Stimulated activated CD8-positive, alpha-beta memory T cell treated with anti-CD3 and anti-CD28 coated beads, Interleukin-2, amount 100 ng/mL, for 1 hour (primary cell): ENCODE results near the gene CHN2.
A peak's percentile ranks its signal among the peaks of the same experiment; 100 is the strongest.

Source experiments
- DNase-seq, 2 donors: peaks; one replicate each; pipeline ENCODE4 v3.0.0-alpha.2; 2020; ENCODE audit warnings: low read depth in 2 of 2

Gene CHN2

DNA sequence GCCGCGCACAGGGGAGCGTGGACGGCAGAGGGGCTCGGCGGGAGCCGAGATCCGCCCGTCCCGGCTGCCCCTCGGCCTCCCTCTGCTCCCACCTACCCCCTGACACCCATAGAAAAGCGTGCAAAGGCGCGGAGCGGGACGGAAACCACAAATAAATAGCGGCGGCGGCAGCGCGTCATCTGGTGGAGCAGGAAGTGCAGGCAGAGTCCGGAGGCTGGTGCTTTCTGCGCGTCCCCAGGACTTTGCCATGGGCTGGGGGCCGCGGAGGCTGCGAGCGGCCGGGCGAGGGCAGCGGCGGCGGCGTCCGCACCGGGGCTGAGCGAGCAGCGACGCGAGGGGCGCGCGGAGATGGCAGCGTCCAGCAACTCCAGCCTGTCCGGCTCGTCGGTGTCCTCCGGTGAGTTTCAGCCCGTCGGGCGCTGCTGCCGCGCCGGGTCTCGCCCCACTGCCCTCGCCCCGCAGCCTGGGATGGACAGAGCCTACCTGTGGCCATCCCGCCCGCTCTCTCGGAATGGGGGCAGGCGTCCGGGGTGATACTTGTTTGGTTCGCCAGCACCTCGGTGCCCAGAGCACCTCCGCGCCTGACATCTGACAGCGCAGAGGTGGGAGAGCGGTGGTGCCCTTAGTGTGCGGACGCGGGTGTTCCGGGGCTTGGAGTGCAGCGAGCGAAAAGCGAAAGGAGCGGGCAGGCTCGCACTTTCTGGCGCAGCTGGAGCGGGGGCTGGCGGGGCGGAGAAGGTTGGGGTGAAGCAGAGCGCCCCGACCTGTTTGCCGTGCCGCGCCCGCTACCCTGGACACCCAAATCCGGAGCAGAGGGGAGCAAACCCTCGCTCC is at the start of gene CHN2:
TSS of gene CHN2 (plus strand) at position 182 of the 834 bp plus-strand sequence.
- DNase-seq: peak in 1 of 2 donors; percentile 36

DNA sequence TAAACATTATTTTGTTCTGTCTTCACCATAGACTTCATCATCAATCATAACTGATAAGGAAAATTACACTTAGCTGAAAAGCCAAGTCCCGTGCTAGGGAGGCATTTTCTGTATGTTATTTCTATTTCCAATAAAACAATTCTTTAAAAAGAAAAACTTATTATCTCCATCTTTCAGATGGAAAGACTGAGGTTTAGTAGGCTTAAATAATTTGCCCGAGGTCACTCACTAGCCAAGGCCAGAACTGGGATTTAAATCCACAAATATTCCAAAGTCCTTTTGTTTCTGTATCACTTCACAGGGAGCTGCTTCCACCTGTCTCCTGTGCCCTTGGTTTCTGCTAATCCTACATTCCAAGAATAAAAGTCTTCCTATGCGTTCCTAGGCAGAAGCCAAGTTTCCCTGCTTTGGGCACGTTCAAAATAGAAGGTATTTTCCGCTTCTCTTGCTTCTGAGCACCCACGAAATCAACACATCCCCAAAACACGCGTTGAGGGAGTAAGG is 49.0 kb upstream of the CHN2 start:
- no peak for DNase-seq

DNA sequence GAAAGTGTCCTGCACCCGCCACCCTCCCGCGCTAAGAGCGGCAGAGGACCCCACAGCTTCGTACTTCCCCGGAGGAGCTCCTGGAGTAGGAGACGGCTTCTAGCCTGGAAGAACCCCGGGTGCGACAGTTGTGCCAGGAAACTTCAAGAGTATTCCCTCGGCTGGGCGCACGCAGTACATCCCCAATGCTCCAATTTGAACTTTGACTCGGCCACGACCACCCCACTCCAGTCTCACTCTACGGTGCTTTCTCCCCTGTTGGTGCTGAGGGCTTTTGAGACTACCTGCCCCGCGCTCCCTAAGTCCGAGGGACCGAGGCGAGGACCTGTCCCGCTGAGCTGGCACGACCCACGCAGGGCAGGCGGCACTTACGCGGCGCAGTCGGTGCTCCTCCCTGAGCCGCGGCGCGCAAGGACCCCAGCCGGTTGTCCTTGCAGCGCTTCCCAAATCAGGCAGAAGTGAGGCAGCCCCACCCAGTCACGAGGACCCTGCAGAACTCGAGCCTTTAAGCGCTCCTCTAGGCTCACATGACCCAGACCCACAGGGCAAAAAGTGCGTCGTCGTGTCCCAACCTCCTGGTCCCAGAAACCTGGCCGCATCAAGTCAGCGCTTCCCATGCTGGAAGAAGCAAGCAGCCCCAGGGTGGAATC is 48.4 kb upstream of the CHN2 start, which contains the start of gene CPVL:
TSS of gene CPVL (minus strand) at position 481 of the 650 bp plus-strand sequence. CDS start 25,476 bp downstream, outside the sequence.
- no peak for DNase-seq

DNA sequence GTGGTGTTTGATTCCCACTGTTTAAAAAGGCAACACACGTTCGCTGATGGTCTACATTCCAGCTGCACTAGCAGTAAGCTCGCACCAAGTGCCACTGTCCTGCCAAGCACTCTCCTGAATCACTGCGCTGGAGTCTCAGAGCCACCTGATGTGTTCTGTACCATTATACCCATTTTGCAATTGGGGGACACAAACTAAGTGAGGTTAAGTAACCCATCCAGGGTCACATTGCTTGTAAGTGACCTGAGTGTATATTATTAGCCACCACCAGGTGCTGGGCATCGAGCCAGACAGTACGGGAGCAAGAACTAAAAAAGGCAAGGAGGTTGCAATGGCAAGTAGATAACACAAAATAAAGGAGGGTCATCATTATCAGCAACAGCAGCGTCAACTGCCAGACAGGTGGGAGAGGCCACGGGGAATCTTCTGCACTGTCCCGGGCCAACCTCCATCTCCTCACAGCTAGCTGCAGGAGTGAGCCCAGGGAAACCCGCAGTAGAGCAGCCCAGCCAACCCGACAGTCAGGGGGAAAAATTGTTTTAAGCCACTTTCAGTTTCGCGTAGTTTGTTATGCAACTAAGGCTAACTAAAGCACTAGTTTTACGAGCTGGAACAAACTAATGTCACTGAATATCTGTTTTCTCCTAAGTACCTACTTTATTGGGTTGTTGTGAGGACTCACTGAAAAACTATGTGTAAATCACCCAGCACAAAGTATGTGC is 47.5 kb upstream of the CHN2 start:
- no peak for DNase-seq

DNA sequence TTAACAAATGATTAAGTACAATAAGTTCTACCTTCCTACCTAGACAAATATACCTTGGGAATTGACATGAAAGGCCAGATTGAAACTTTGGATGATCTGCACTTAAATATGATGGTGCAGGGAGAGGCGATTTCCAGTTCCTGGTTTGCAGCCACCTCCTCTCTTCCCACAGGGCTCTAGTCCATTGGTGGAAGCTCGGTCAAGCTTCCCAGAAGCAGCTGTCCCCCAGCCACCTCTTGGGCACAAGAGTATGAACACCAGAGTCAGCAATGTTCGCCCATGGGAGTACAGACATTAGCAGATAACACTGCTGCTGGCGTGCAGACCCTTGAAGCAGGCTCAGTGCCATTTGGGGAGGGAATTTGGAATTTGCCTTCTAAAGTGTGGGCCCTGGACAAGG is 46.8 kb upstream of the CHN2 start:
- DNase-seq: no peak

DNA sequence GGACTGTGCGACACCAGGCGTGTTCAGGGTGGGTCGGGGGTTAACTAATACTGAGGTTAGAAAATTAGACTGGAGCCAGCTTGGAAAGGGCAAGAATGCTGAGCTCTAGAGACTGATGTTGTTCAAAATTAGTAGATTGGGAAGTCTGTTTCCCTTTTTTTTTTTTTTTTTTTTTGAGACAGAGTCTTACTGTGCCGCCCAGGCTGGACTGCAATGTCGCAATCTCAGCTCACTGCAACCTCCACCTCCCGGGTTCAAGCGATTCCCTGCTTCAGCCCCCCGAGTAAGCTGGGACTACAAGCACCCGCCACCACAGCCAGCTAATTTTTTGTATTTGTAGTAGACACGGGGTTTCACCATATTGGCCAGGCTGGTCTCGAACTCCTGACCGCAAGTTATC is 45.5 kb upstream of the CHN2 start:
- no peak for DNase-seq

DNA sequence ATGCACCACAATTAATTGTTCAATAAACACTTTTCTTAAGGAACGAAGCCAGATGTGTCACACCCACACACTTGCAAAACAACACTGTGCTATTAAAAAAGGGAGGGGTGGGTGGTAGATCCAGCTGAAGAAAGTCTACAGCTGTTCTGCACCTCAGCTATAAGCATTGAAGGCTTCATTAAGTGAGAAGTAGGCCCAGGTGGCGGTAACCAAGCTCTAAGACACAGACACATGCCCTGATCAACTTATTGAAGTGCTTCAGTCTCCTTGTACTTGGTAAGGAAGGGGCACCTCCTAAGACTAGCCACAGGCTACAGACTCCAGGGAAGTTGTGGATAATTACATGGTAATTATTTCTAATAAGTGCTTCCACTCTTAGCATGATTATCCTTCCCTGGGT is 43.7 kb upstream of the CHN2 start:
- DNase-seq: no peak

DNA sequence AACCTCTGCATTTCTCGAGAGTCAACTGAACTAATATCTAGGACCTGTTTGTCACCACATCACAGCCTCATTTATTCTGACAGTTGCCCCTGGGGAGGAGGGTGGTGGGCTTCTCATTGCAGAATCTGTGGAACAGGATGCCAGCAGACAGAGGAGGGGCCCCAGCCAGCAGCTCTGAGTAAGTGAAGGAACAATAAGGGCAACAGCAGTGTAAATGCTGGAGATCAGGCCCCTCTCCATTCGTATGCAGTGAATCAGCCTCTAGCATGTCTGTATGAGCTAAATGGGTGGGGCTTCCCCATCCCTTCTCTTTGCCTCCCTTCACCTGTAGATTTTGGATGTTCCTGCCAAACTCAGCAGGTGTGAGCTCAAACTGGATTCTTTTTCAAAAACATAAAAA is 40.5 kb upstream of the CHN2 start:
- no peak for DNase-seq

DNA sequence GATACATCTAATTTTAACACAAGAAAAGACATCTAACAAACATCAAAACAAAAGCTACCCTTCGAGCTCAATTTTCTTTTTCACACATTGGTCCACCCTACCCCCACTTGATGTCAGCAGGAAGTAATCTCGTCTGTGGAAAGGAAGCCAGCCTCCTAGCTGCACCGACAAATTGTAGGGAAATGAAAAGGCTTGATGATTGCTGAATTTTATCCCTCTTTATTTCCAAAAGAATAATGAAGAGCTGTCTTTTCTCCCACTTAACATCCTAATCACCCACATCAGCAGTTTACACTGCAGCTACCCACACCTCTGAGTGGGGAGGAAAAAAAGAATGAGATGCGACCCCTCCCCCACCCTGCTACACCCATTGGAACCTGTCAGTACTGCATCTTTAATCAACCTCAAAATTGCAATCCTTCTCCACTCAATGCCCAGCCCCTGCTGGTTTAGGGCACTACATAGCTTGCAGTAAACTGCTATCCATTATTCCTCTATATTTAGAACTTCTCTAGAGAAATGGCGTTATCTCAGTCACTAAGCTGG is 37.6 kb upstream of the CHN2 start:
- no peak for DNase-seq

DNA sequence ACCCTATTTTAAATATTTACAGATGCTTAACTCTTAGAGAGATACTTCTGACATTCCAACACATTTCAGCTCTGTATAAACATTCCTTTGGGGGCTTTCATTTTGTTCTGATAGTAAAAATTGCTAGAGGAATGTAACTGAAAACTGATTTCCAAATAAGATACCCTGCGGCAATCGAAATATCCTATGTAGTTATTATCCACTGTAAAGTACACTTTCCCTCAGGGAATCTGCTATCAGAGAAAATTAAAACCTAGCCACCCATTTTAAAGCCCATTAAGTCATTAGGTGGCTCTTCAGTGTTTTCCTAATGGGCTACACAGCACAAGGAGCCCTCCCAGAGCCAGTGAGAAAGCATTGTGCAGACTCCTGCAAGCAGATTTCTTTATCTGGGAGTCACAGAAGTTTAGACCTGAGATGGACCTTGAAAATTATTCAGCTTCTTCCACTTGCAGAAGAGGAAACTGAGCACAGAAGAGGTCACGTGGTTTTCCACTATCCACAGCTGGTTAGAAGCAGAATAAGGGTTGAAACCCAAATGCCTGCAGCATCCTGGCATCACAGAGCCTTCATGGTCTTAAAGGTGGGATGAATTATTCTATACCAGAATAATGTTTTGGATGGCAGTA is 35.7 kb upstream of the CHN2 start:
- DNase-seq: no peak

DNA sequence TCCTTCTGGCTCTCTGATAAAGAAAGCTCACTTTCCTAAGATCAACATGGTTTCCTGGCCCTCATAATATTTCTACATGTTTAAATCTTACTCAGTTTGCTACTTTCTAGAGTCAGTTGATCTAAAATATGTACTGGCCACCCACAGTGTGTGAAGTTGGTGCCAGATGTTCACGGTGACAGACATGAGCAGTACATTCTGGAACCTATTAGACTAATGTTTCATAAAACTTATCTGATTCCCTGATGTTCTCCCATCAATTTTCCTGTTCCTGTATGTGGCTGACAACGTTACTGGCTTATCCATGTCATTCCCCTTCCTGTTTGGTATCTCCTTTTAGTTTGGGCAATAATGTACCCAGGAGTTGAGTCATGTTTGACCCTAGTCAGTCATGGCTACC is 34.5 kb upstream of the CHN2 start:
- no peak for DNase-seq

DNA sequence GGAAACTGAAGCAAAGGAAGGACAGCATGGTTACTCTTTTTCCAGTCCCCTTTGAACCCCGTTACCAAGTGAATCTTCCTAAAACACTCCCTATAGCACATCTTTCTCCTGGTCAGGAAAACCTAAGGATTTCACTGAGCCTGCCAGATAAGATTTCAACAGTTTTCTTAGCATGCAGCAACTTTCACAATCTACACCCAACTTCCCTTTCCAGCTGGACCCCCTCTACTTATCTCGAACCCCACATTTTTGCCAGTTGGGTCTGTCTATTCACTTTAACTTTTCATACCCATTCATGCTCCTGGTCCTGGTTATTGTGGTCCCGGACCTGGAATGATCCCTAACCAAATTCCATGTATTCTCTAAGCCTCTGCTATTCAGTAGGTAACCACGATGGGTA is 33.3 kb upstream of the CHN2 start:
- DNase-seq: no peak

DNA sequence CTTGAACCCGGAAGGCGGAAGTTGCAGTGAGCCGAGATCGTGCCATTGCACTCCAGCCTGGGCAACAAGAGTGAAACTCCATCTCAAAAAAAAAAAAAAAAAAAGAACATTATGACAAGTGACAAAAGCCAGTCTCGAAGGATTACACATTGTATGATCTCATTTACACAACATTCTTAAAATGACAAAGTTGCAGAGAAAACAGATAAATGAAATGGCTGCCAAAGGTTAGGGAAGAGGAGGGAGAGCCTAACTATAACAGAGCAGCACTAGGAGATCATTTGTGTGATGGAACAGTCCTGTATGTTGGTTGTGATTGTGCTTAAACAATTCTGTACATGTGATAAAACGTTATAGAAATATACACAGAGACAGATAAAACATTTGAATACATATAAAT is 32.0 kb upstream of the CHN2 start:
- no peak for DNase-seq

DNA sequence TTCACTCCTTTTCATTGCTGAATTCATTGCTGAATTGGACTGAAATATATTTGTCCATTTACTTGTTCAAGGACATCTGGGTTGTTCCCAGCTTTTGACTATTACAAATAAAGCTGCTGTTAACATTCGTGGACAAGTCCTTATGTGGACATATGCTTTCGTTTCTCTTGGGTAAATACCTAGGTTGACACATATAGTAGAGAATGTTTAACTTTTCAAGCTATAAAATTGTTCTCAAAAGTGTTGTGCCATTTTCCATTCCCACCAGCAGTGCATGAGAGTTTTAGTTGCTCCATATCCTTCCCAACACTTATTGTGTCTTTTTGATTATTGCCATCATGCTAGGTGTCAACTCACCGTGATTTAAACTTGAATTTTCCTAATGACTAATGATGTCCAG is 30.7 kb upstream of the CHN2 start:
- DNase-seq: no peak

DNA sequence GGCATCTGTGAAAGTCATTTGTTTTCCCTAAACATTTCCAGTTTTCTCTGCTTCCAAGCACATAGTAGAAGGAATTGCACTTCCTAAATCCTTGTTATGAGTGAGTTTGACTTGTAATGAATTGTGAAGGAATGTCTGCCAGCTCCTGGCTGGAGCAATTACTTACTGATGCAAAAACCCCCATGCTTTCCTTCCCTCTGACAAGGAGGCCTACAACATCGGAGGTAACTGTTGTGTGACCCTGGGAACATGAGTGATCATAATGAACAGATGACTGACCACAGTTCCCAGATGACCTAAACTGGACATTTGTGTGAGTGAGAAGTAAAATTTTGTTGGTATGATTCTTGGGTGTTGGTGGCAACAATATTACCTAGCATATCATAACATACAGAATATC is 26.9 kb upstream of the CHN2 start:
- DNase-seq: no peak

DNA sequence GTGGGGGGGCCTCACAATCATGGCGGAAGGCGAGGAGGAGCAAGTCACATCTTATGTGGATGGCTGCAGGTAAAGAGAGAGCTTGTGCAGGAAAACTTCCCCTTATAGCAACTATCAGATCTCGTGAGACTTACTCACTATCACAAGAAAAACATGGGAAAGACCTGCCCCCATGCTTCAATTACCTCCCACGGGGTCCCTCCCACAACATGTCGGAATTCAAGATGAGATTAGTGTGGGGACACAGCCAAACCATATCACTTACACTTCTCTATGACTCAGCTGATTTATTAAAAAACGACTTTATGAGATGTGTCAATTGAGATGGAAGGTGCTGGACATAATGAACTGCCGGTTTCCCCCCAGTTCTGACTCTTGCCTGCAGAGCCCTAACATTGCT is 23.8 kb upstream of the CHN2 start:
- DNase-seq: no peak

DNA sequence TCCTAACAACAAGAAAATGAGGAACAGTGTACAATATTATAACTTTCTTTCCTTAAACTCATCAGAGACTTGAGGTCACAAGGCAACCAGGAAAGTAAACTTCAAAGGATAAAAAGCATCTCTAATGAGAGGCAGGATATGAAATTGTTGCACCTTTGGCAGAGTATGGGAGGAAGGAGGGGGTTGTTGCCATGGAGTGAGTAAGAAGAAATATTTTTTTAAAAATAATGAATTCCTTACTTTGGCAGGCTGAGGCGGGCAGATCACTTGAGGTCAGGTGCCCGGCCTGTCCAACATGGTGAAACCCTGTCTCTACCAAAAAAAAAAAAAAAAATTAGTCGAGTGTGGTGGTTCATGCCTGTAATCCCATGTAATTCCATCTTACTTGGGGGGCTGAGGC is 21.1 kb upstream of the CHN2 start:
- no peak for DNase-seq

DNA sequence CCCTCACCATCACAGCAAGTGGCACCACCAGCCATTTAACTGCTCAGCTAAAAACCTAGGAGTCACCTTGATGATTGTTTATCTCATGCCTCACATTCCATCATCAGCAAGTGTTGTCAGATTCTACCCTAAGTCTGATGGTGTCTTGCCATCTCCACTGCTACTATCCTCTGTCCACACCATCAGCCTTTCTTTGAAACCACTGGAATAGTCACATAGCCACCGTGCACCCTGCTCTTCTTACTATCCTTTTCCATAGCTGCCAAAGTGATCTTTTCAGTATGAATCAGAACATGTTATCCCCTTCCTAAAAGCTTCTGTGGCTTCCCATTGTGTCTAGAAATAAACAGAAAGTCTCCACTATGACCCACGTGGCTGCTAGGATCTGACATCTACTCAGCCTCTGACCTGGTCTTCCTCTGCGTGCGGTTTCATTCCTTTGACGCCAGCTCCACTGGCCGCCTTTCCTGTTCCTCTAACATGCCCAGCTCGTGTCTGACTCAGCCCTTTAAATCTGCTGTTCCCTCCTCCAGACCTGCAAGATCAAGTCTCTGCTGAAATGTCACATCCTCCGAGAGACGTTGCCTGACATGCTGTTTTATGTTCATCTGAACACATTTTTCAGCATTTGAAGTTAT is 16.5 kb upstream of the CHN2 start:
- DNase-seq: no peak

DNA sequence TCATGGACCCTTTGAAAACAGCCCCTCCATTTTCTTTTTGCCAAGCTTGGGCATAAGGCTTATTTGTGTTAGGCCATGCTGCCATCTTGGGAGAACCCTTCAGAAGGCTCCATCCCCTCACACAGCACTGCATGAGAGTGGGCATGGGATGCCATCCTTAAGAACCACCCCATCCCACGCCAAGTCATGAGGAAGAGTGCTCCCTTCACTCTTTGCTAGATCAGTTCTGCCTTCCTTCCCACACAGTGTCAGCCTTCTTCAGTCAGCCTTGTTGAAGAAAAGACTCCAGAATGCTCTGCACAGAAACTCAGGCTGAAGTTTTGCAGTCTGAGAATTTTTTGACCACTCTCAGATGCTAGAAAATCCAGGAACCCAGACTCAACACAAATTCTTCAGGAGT is 15.5 kb upstream of the CHN2 start:
- no peak for DNase-seq

DNA sequence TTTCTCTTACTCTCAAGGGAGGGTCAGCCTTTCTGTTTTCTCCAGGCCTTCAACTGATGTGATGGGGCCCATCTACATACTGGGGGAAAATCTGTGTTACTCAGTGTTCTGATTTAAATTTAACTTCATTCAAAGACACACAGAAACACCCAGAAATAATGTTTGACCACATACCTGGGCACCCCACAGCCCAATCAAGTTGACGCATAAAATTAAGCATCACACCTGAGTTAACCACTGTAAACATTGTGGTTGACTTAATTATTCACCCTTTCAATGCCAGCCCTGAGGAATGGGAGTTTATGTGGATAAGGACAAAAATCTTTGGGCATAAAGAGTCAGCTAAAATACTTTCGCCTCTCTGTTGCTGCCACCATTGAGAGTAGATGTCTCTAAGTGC is 10.0 kb upstream of the CHN2 start:
- no peak for DNase-seq

DNA sequence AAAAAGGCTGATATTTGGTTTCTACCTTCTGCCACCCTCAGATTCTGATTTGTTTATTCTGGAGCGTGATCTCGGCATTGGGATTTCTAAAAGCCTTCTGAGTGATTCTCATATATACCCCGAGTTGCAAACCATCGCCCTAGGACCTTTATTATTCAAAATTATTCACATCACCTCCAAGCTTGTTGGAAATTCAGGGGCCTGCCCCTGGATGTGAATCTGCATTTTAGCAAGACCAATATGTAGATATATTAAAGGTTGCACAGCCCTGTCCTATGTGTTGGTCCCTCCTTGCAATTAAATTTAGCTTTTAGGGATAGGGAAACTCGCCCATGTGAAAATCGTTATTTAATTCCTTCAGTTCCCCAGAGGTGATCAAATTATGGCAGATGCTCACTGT is 9.0 kb upstream of the CHN2 start:
- DNase-seq: no peak
